ENCODE results near the gene PDIA5. TPM values are rescaled to one million over a fixed set of nuclear protein-coding genes. Genes with fewer than 3 reads are reported as not detected.

The PDIA5 gene
- total RNA-seq, 2 donors from 2014 or later = 28.0 to 33.2 TPM

GRCh38 chr3:123138839-123139444, 72.1 kb downstream of the PDIA5 start:
- no peak overlapping the region for H3K4me3 ChIP-seq
- no peak for ATAC-seq (ENCODE audit: insufficient number of reproducible peaks, low FRiP score, low read depth)
- H3K9me3 ChIP-seq = no peaks in the 10 kb centered on the region
- no peak for DNase-seq (ENCODE audit: low spot score)
- TF ChIP-seq, protein P1, sequence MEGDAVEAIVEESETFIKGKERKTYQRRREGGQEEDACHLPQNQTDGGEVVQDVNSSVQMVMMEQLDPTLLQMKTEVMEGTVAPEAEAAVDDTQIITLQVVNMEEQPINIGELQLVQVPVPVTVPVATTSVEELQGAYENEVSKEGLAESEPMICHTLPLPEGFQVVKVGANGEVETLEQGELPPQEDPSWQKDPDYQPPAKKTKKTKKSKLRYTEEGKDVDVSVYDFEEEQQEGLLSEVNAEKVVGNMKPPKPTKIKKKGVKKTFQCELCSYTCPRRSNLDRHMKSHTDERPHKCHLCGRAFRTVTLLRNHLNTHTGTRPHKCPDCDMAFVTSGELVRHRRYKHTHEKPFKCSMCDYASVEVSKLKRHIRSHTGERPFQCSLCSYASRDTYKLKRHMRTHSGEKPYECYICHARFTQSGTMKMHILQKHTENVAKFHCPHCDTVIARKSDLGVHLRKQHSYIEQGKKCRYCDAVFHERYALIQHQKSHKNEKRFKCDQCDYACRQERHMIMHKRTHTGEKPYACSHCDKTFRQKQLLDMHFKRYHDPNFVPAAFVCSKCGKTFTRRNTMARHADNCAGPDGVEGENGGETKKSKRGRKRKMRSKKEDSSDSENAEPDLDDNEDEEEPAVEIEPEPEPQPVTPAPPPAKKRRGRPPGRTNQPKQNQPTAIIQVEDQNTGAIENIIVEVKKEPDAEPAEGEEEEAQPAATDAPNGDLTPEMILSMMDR (IDR thresholded peaks at IDR 0.05) = no peak
- H3K4me1 ChIP-seq (ENCODE audit: control insufficient read depth in 1 of 2, low read depth in 2 of 2) = no peaks in the 10 kb centered on the region
- H3K27ac ChIP-seq = no peak overlapping the region
- no peaks in the 10 kb centered on the region for H3K27me3 ChIP-seq (replicated peaks; ENCODE audit: insufficient read depth)
- H3K36me3 ChIP-seq = peaks cover 4% of the 10 kb centered on the region

DNA sequence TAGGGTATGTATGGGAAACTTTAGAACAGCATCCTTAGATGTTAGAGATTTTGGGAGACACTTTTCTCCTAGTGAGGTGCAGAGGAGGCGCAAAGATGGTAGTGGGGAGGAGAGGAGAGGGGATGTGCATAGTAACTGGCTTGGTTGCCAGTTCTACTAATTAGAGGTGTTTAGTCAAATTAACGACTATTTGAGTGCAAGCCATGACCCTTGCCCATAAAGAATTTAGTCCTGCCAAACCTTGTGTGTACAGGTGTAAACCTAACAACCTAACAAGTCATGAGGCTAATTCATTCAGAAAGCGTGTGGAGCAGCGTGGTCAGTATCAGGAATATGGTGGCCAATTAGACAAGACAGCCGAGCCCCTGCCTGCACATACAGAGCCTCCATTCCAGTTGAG, 72.7 kb downstream of the PDIA5 start:
- no peak overlapping the region for H3K27ac ChIP-seq

DNA sequence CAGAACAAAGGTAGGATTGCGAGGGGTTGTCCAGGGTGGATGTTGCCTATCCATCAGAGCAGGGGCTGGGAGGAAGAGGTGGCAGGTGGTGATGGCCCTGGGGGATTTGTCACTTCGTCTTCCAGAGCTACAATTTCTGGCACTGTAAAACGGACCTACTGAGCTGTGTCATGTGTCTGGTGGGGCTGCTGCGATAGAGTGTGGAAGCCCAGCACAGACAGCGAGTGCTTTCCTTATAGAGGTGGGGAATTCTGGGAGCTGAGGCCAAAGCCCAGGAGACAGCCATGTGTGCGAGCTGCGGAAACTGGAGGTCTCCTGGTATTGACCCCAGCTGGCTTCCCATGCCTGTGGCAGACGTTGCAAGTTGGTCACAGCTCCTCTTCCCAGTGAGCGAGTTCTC, 73.7 kb downstream of the PDIA5 start:
- H3K27me3 ChIP-seq (replicated peaks; ENCODE audit: insufficient read depth) = no peaks in the 10 kb centered on the region
- no peaks in the 10 kb centered on the region for H3K4me1 ChIP-seq (ENCODE audit: control insufficient read depth in 1 of 2, low read depth in 2 of 2)
- H3K27ac ChIP-seq = no peak overlapping the region
- DNase-seq (ENCODE audit: low spot score) (no peak), ATAC-seq (ENCODE audit: insufficient number of reproducible peaks, low FRiP score, low read depth) (no peak)
- TF ChIP-seq, protein P1 (IDR thresholded peaks at IDR 0.05) = no peak
- peaks cover 7% of the 10 kb centered on the region for H3K36me3 ChIP-seq
- H3K9me3 ChIP-seq = no peaks in the 10 kb centered on the region
- H3K4me3 ChIP-seq = no peak overlapping the region

More for the DNA sequence above, 72.7 kb downstream of the PDIA5 start:
- no peaks in the 10 kb centered on the region for H3K4me1 ChIP-seq (ENCODE audit: control insufficient read depth in 1 of 2, low read depth in 2 of 2)
- no peak overlapping the region for H3K4me3 ChIP-seq
- TF ChIP-seq, protein P1 (IDR thresholded peaks at IDR 0.05) = no peak
- peaks cover 2% of the 10 kb centered on the region for H3K36me3 ChIP-seq
- ATAC-seq (ENCODE audit: insufficient number of reproducible peaks, low FRiP score, low read depth) = no peak
- no peaks in the 10 kb centered on the region for H3K27me3 ChIP-seq (replicated peaks; ENCODE audit: insufficient read depth)
- DNase-seq (ENCODE audit: low spot score) = no peak
- H3K9me3 ChIP-seq = no peaks in the 10 kb centered on the region

DNA sequence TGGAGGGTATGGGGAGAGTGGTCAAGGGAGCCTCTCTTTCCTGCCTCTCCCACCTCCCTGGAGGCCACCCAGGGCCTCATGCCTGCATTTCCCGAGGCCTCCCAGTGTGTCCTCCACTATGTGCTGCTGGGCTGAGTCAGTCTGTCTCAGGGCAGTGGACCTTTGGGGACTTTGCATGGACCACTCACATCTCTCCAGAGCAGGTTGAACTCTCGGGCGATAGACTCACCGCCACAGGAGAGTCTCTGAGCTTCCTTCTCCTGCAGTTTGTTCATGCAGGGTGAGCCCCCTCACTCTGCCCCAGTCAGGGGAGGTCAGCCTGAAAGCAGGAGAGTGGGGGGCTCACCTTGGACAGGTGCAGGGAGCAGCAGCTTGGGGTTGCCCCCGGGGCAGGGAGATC, 74.5 kb downstream of the PDIA5 start:
- Histone ChIP-seq H3K36me3 (peaks cover 14% of the 10 kb centered on the region), H3K4me1 (ENCODE audit: control insufficient read depth in 1 of 2, low read depth in 2 of 2) (no peaks in the 10 kb centered on the region), H3K9me3 (no peaks in the 10 kb centered on the region), H3K27me3 (replicated peaks; ENCODE audit: insufficient read depth) (no peaks in the 10 kb centered on the region), H3K27ac (no peak overlapping the region), H3K4me3 (no peak overlapping the region)
- TF ChIP-seq, protein P1 (IDR thresholded peaks at IDR 0.05) = no peak
- ATAC-seq (ENCODE audit: insufficient number of reproducible peaks, low FRiP score, low read depth) (no peak), DNase-seq (ENCODE audit: low spot score) (no peak)

DNA sequence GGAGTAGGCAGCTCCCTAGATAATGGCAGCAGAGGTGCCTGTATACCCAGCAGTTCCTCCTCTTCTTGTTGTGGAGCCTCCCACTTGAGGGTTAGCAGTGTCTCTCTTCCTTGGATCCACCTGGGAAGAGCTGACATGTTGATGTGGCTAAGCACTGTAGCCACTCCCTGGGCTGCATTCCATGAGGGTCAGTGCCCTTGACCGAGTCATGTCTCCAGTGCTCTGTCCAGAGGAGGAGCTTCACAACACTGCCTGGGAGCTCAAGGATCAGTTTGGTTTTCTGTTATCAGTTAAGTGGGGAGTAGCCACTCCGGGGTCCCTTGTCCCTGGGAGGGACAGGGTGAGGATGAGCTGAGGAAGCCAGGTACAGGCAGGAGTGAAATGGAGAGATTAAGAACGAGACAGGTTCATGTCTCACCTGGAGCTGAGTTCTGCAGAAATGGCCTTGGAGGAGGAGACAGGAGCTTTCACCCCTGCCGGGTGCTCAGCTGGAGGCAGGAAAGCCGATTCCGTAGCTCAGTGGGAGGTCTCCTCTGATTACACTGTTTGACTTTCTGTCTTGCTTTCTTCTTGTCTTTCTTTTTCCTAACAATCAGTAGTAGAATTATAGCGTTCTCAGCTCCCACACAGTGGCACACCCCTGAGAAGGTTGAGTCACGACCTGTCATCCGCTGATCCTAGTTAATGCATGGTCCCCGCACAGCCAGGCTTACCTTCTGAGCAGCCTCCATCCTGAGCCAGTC, 77.0 kb downstream of the PDIA5 start:
- DNase-seq (ENCODE audit: low spot score) (no peak), ATAC-seq (ENCODE audit: insufficient number of reproducible peaks, low FRiP score, low read depth) (no peak)
- Histone ChIP-seq H3K27ac (no peak overlapping the region), H3K9me3 (no peaks in the 10 kb centered on the region), H3K36me3 (peaks cover 18% of the 10 kb centered on the region), H3K27me3 (replicated peaks; ENCODE audit: insufficient read depth) (no peaks in the 10 kb centered on the region), H3K4me1 (ENCODE audit: control insufficient read depth in 1 of 2, low read depth in 2 of 2) (no peaks in the 10 kb centered on the region), H3K4me3 (no peak overlapping the region)
- TF ChIP-seq, protein P1 (IDR thresholded peaks at IDR 0.05) = no peak
